ENCODE results near the gene ATP2B3.

DNA sequence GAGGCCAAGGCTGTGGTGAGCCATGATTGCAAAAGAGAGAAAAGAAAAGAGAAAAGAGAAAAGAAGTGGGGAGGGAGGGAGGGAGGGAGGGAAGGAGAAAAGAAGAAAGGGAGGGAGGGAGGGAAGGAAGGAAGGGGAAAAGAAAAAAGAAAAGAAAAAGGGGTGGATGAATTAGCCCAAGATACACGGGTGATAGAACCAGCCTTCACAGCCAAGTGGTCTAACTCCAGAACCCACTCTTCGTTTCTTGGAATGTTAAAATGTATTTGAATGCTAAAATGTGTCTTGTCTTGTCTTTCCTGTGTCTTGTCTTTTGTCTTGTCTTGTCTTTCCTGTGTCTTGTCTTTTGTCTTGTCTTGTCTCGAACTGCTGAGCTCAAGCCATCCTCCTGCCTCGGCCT, 68.4 kb downstream of the ATP2B3 start:
- TF ChIP-seq NFRKB (IDR thresholded peaks at IDR 0.05) (no peak), ZNF384 (IDR thresholded peaks at IDR 0.05) (no peak), FOXM1 (IDR thresholded peaks at IDR 0.05; ENCODE audit: borderline replicate concordance) (no peak), TARDBP (IDR thresholded peaks at IDR 0.05) (no peak)
